Progenitor cell of endocrine pancreas (in vitro differentiated cells): ENCODE results near the gene MMP7. TPM values are rescaled to one million over a fixed set of nuclear protein-coding genes. Genes with fewer than 3 reads are reported as not detected.

Experiments used
- DNase-seq: peaks from one replicate; pipeline ENCODE4 v3.0.0; 2021; ENCODE audit warnings: low spot score; ENCODE audit not compliant: unreplicated experiment
- H3K27ac Mint-ChIP-seq: 2 replicates; pipeline ENCODE4 v1.8.0; 2021; ENCODE audit warnings: mild to moderate bottlenecking, moderate library complexity, mixed read lengths
- H3K27me3 Mint-ChIP-seq: 2 replicates; pipeline ENCODE4 v1.8.0; 2021; ENCODE audit warnings: mixed read lengths
- H3K36me3 Mint-ChIP-seq: 2 replicates; pipeline ENCODE4 v1.8.0; 2022; ENCODE audit warnings: mixed read lengths; ENCODE audit not compliant: insufficient read depth
- H3K4me1 Mint-ChIP-seq: 2 replicates; pipeline ENCODE4 v1.8.0; 2021; ENCODE audit warnings: low read depth, mixed read lengths
- H3K4me3 Mint-ChIP-seq: 2 replicates; pipeline ENCODE4 v1.8.0; 2021; ENCODE audit warnings: low read depth, mild to moderate bottlenecking, moderate library complexity, mixed read lengths
- H3K9me3 Mint-ChIP-seq: 2 replicates; pipeline ENCODE4 v1.8.0; 2021; ENCODE audit warnings: low read depth, mixed read lengths
- CTCF ChIP-seq: fragments of 200-600 bp; sonication (generic); IDR thresholded peaks from one replicate; pipeline ENCODE4 v1.5.0; 2021; ENCODE audit warnings: antibody characterized with exemption, mild to moderate bottlenecking; ENCODE audit not compliant: unreplicated experiment
- total RNA-seq: library from RNA; stranded (reverse); gene quantifications from 2 replicates; pipeline ENCODE4 v1.2.1, GENCODE V29; 2021

The MMP7 gene
- total RNA-seq, 1 donor from 2014 or later, result not detected

- no peak for DNase-seq
- Mint-ChIP-seq H3K36me3 (no peaks in the 10 kb centered on the region), H3K9me3 (peaks cover 12% of the 10 kb centered on the region), H3K4me3 (no peak overlapping the region), H3K4me1 (no peaks in the 10 kb centered on the region), H3K27ac (no peak overlapping the region), H3K27me3 (no peaks in the 10 kb centered on the region)
- TF ChIP-seq CTCF, result no peak
Observed at GRCh38 chr11:102573851-102574250, 43.3 kb upstream of the MMP7 start.

DNA sequence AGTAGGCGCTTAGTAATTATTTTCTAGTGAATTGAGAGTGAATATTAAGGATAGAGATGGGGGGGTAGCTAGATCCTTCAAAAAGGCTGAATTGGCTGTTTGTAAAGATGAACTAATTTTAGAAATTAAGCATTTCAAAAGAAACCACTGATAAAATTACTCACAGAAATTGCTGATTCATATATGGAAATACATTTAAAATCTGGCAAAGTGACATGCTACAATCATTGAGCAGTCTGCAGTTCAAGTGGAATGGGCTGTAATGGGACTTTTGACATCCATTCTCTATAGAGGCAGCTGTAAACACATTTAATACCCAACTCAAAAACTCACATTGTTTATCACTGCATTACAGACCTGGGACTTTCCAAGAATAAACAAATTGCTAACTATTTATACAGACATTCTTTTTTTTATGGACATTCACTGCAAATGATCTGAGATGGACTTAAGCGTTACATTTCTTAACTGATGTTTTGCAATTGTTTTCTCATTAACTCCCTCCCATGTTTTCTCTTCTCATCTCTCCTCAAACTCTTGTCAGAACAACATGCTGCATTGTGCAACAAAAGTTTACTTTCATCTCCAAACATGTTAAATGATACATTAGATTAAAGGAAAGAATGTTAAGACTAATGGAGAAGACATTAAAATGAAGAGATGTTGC is 42.1 kb upstream of the MMP7 start:
- Mint-ChIP-seq H3K4me3 (no peak overlapping the region), H3K4me1 (no peaks in the 10 kb centered on the region), H3K27ac (no peak overlapping the region), H3K36me3 (no peaks in the 10 kb centered on the region), H3K9me3 (peaks cover 22% of the 10 kb centered on the region), H3K27me3 (no peaks in the 10 kb centered on the region)
- DNase-seq, result no peak
- TF ChIP-seq CTCF, result no peak

DNA sequence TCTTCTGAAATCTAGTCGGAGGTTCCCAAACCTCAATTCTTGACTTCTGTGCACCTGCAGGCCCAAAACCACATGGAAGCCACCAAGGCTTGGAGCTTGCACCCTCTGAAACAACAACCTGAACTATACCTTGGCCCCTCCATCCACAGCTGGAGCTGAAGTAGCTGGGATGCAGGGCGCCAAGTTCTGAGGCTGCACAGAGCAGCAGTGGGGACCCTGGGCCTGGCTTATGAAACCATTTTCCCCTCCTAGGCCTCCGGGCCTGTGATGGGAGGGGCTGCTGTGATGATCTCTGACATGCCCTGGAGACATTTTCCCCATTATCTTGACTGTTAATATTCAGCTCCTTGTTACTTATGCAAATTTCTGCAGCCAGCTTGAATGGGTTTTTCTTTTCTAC is 38.3 kb upstream of the MMP7 start:
- H3K27me3 Mint-ChIP-seq, result no peaks in the 10 kb centered on the region
- H3K4me3 Mint-ChIP-seq, result no peak overlapping the region
- peaks cover 2% of the 10 kb centered on the region for H3K36me3 Mint-ChIP-seq
- DNase-seq, result no peak
- H3K9me3 Mint-ChIP-seq, result peaks cover 33% of the 10 kb centered on the region
- H3K27ac Mint-ChIP-seq, result no peak overlapping the region
- no peaks in the 10 kb centered on the region for H3K4me1 Mint-ChIP-seq
- TF ChIP-seq CTCF, result no peak

- DNase-seq, result no peak
- H3K9me3 Mint-ChIP-seq, result peaks cover 33% of the 10 kb centered on the region
- H3K4me1 Mint-ChIP-seq, result no peaks in the 10 kb centered on the region
- peaks cover 2% of the 10 kb centered on the region for H3K36me3 Mint-ChIP-seq
- no peak overlapping the region for H3K4me3 Mint-ChIP-seq
- no peak for TF ChIP-seq CTCF
- no peak overlapping the region for H3K27ac Mint-ChIP-seq
- H3K27me3 Mint-ChIP-seq, result no peaks in the 10 kb centered on the region
Observed at GRCh38 chr11:102566112-102566511, 35.6 kb upstream of the MMP7 start.

DNA sequence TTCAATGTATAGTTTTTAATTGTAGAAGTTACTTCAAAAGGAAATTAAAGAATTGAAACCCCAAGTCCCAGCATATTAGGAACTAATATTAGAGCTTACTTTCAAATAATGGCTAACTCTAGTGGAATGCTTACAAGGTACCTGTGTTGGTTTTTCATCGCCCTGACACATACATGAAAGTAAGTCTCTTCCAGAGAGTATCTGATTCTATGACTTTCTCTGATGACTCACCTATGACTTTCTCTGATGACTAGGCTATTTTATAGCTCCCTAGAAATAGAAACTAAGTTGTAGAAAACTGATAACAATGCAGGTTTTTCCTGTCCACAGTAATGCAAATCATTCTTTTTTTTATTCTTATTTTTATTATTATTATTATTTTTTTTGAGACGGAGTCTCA is 33.6 kb upstream of the MMP7 start:
- no peaks in the 10 kb centered on the region for H3K4me1 Mint-ChIP-seq
- H3K4me3 Mint-ChIP-seq, result no peak overlapping the region
- H3K27ac Mint-ChIP-seq, result no peak overlapping the region
- no peak for TF ChIP-seq CTCF
- peaks cover 2% of the 10 kb centered on the region for H3K36me3 Mint-ChIP-seq
- H3K27me3 Mint-ChIP-seq, result no peaks in the 10 kb centered on the region
- no peak for DNase-seq
- peaks cover 22% of the 10 kb centered on the region for H3K9me3 Mint-ChIP-seq
